Natural killer cell treated with Interleukin-12 subunit alpha and Interleukin-12 subunit beta and Interleukin-15 and Interleukin-18, amount 100 ng/mL, for 72 hours (primary cell): Measurements from ENCODE around the gene UROS. TPM values are rescaled to one million over a fixed set of nuclear protein-coding genes. Genes with fewer than 3 reads are reported as not detected.

Experiments
- ATAC-seq, 2 donors: fragments of 150-1000 bp; cut with Tn5 transposase in 1 of 2; sonication (Bioruptor Pico), chemical (Tn5 transposase) in 1 of 2; 2 replicates each; pipeline ENCODE4 v1.10.0; 2021
- DNase-seq: peaks from one replicate; pipeline ENCODE4 v3.0.0; 2022; ENCODE audit warnings: low spot score
- H3K27ac Mint-ChIP-seq, 2 donors: 1 replicate in 1 of 2; 2 replicates in 1 of 2; pipeline ENCODE4 v1.8.0; 2022; ENCODE audit warnings: mixed read lengths in 2 of 2, mild to moderate bottlenecking in 1 of 2, moderate library complexity in 1 of 2
- H3K27me3 Mint-ChIP-seq, 2 donors: 1 replicate in 1 of 2; 2 replicates in 1 of 2; pipeline ENCODE4 v1.8.0; 2022; ENCODE audit warnings: mixed read lengths in 2 of 2
- H3K36me3 Mint-ChIP-seq: one replicate; pipeline ENCODE4 v1.8.0; 2022; ENCODE audit warnings: mixed read lengths
- H3K4me1 Mint-ChIP-seq, 2 donors: 1 replicate in 1 of 2; 2 replicates in 1 of 2; pipeline ENCODE4 v1.8.0; 2022; ENCODE audit warnings: low read depth in 2 of 2, mixed read lengths in 2 of 2, mild to moderate bottlenecking in 1 of 2
- H3K4me3 Mint-ChIP-seq: one replicate; pipeline ENCODE4 v1.8.0; 2022; ENCODE audit warnings: mixed read lengths
- H3K9me3 Mint-ChIP-seq: 2 replicates; pipeline ENCODE4 v1.8.0; 2022; ENCODE audit warnings: mixed read lengths
- total RNA-seq, 2 donors: library from RNA; stranded (reverse); gene quantifications; one replicate each; pipeline ENCODE4 v1.2.3, GENCODE V29; 2022

UROS gene
- total RNA-seq, 2 donors from 2014 or later = 45.7 to 51.4 TPM

- H3K9me3 Mint-ChIP-seq = no peaks in the 10 kb centered on the region
- no peaks in the 10 kb centered on the region for H3K27me3 Mint-ChIP-seq
- no peak for DNase-seq
- H3K27ac Mint-ChIP-seq = no peak overlapping the region
- H3K4me3 Mint-ChIP-seq = no peak overlapping the region
- peaks cover 47% of the 10 kb centered on the region for H3K36me3 Mint-ChIP-seq
- peaks cover 4 to 21% of the 10 kb centered on the region in 2 donors for H3K4me1 Mint-ChIP-seq
- ATAC-seq = no peak
Observed at GRCh38 chr10:125756853-125757487, 66.1 kb downstream of the UROS start.

GRCh38 chr10:125756196-125756595 lies 66.9 kb downstream of the UROS start:
- no peaks in the 10 kb centered on the region for H3K9me3 Mint-ChIP-seq
- DNase-seq (no peak), ATAC-seq (no peak)
- no peaks in the 10 kb centered on the region for H3K27me3 Mint-ChIP-seq
- no peak overlapping the region for H3K27ac Mint-ChIP-seq
- H3K36me3 Mint-ChIP-seq = peaks cover 47% of the 10 kb centered on the region
- H3K4me1 Mint-ChIP-seq = peaks cover 4 to 21% of the 10 kb centered on the region in 2 donors
- H3K4me3 Mint-ChIP-seq = no peak overlapping the region

GRCh38 chr10:125747417-125747816 lies 75.6 kb downstream of the UROS start:
- H3K4me3 Mint-ChIP-seq = no peak overlapping the region
- no peaks in the 10 kb centered on the region for H3K9me3 Mint-ChIP-seq
- DNase-seq = no peak
- no peak overlapping the region for H3K27ac Mint-ChIP-seq
- H3K27me3 Mint-ChIP-seq = no peaks in the 10 kb centered on the region
- H3K4me1 Mint-ChIP-seq = peaks cover 8% of the 10 kb centered on the region in 2 donors
- H3K36me3 Mint-ChIP-seq = peaks cover 42% of the 10 kb centered on the region
- no peak for ATAC-seq

DNA sequence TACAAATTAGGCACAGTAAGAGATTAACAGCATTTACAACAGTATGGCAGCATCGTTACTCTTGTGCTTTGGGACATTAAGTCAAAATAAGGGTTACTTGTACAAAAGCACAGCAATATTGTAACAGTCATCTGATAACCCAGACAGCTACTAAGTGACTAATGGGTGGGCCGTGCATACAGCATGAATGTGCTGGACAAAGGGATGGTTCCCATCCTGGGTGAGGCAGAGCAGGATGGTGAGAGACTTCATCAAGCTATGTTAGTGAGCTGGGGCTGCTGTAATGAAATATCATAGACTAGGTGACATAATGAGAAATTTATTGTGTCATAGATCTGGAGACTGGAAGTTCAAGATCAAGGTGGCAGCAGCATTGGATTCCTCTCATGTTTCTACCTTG lies 78.1 kb downstream of the UROS start:
- no peak overlapping the region for H3K4me3 Mint-ChIP-seq
- DNase-seq = no peak
- H3K9me3 Mint-ChIP-seq = no peaks in the 10 kb centered on the region
- ATAC-seq = no peak
- peaks cover 8% of the 10 kb centered on the region in 2 donors for H3K4me1 Mint-ChIP-seq
- H3K27ac Mint-ChIP-seq = no peak overlapping the region
- no peaks in the 10 kb centered on the region for H3K27me3 Mint-ChIP-seq
- H3K36me3 Mint-ChIP-seq = peaks cover 60% of the 10 kb centered on the region

GRCh38 chr10:125742465-125742864 lies 80.6 kb downstream of the UROS start:
- ATAC-seq = no peak
- Mint-ChIP-seq H3K4me3 (no peak overlapping the region), H3K9me3 (no peaks in the 10 kb centered on the region)

DNA sequence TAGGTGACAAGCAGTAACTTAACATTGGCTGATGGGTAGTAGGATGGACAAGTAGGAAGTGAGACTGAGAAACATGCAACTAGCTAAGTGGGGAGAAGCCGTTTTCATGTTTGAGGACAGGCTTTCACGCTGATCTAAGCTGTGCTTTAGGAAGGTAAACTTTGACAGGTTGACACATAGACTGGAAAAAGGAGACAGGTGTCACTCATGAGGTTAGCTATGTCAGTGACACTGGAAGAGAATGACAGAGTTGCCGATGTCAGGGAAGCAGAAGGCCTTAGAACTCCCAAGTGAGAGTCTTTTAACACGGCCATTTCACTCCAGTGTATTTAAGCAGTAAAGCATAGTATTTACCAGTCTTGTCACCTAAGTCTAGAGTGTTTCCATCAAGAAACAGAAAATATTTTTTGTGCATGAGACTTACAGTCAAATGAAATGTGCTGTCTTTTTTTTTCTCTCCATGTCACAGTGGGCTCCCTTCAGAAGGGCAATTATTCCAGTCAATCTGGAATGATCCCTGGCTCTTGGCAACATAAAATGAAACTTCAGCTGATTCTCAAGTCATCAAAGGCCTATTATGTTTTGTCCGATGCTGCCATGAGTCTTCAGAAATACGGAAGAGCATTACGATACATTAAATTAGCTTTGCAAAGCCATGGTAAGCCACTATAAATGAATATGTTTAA lies 82.9 kb downstream of the UROS start:
- H3K27me3 Mint-ChIP-seq = no peaks in the 10 kb centered on the region
- H3K9me3 Mint-ChIP-seq = no peaks in the 10 kb centered on the region
- ATAC-seq (no peak), DNase-seq (no peak)
- peak overlapping the region in 1 of 2 donors; percentile 0 for H3K27ac Mint-ChIP-seq
- H3K4me3 Mint-ChIP-seq = no peak overlapping the region
- H3K4me1 Mint-ChIP-seq = no peaks in the 10 kb centered on the region
- peaks cover 55% of the 10 kb centered on the region for H3K36me3 Mint-ChIP-seq

More at GRCh38 chr10:125742465-125742864, 80.6 kb downstream of the UROS start:
- no peak overlapping the region for H3K27ac Mint-ChIP-seq
- no peaks in the 10 kb centered on the region for H3K27me3 Mint-ChIP-seq
- H3K36me3 Mint-ChIP-seq = peaks cover 56% of the 10 kb centered on the region
- no peak for DNase-seq
- H3K4me1 Mint-ChIP-seq = peaks cover 8% of the 10 kb centered on the region in 2 donors

Other genes with a start within 250 kb of the UROS start
- gene TEX36, start 140.1 kb downstream of the UROS start, total RNA-seq = not detected
- gene EDRF1, start 103.5 kb downstream of the UROS start, total RNA-seq = 10 to 100 TPM; 29.4 to 53.5 TPM
- gene MMP21, start 47.4 kb downstream of the UROS start, total RNA-seq = under 1 TPM in 1 of 2 donors, not detected in 1; 0.14 TPM
- gene BCCIP, start 288 bp upstream of the UROS start, total RNA-seq = 10 to 100 TPM; 68.5 to 83.3 TPM
- 10 to 100 TPM; 25.8 to 28.8 TPM for gene DHX32, start 58.0 kb upstream of the UROS start, total RNA-seq
- gene FANK1, start 73.3 kb upstream of the UROS start, total RNA-seq = not detected